KOPT-K1 (cell line): ENCODE results near the gene NRXN2.
"Not testable (repeated sequence)": the region's sequence is repeated elsewhere in the genome, so short reads cannot be mapped to it uniquely, and the experiment has no call there.

ENCODE experiments used
- H3K27ac ChIP-seq: fragments of 200-600 bp; sonication (generic); 2 replicates; pipeline ENCODE4 v1.5.1; 2016; ENCODE audit warnings: antibody characterized with exemption, mild to moderate bottlenecking, low read depth, low read length; ENCODE audit not compliant: poor library complexity, severe bottlenecking
- H3K36me3 ChIP-seq: fragments of 200-600 bp; sonication (generic); 2 replicates; pipeline ENCODE4 v1.5.1; 2017; ENCODE audit warnings: antibody characterized with exemption, mild to moderate bottlenecking, low read length, moderate library complexity; ENCODE audit not compliant: insufficient read depth
- H3K9me3 ChIP-seq: fragments of 200-600 bp; sonication (generic); 2 replicates; pipeline ENCODE4 v1.5.1; 2017; ENCODE audit warnings: antibody characterized with exemption, low read length, mild to moderate bottlenecking; ENCODE audit not compliant: insufficient read depth, poor library complexity, severe bottlenecking

Gene NRXN2

DNA sequence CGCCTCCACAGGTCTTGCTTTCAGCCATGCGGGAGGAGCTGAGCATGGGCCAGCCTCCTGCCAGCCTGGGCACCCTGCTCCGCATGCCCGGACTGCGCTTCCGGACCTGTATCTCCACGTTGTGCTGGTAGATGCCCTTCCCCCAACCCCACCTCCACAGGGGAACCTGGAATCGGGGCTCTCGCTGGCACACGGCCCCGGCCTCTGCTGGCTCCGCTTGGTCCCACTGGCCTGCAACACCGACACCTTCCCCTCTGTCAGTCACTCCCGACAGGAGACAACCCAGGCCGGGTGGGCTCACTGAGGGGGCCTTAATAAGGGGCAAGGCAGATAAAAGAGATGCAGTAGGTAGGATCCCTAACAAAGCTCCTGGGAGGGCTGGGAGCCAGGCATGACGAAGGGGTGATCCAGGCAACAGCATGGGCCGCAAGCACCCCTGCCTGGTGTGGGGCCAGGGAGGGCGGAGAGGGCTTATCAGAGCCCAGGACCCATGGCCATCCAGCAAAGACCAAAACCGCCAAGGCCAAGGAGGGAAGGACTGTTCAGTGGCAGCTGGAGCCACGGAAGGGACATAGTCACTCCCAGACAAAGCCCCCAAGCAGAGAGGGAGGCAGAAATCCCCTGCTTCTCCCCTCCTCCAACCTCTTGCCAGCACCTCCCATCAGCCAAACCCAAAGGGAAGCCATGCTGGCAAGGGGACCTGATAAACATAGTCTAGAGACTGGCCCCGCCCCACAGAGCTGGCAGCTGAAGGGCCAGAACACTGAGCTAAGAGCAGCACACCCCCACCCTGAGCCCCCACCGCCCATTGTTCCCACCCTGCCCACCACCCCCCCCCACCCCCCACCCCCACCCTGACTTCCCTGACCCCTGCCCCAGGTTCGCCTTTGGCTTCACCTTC lies 124.0 kb downstream of the NRXN2 start:
- Histone ChIP-seq H3K27ac (no peak overlapping the region), H3K9me3 (no peaks in the 10 kb centered on the region), H3K36me3 (no peaks in the 10 kb centered on the region)

DNA sequence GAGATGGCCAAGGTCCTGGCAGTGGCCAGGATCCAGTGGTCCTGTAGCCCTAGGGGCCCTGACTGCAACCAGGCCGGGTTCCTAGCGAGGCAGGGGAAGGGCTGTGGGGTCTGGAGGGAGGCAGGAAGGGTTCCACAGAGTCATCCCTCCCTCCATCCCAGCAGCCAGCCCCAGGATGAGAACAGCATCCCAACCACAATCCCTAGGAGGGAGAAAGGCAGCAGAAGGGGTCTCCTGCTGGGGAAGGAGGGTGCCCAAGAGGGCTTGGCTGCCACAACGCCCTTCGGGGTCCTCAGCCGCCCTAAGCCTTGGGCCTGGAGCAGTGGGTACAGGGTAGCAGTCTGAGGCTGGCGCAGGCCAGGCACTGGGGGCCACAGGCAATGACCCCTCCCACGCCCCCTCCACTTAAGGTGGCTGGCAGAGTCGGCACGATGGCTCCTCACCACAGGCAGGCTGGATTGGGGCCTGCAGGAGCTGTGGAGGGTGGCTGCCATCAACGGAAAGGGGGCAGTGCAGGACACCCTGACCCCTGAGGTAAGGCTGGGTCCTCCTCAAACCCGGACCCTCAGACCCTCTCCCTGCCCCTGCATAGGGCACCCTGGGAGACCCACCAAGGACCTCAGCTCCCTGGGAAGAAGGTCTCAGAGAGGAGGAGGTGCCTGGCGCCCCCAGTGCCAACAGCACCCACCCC lies 124.7 kb downstream of the NRXN2 start:
- Histone ChIP-seq H3K27ac (no peak overlapping the region), H3K9me3 (no peaks in the 10 kb centered on the region)

DNA sequence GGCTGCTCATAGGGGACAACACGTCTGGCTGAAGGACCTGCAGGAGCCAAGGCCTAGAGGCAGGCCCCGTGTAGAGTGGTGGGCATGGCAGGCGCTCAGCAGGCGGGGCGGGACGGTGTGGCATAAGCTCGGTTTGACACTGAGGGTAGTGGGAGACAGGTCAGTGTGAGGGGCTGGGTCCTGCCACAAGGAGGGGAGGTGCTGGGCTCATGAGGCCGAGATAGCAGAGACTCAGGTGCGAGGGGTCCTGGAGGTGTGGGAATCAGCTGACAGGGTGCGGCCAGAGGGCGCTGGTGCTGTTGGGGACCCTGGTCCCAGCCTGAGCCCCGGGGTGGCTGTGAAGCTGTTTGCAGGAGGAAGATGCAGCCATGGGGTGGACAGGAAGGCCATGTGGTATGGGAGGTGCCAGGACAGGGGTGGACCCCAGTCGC lies 125.3 kb downstream of the NRXN2 start:
- Histone ChIP-seq H3K9me3 (no peaks in the 10 kb centered on the region), H3K27ac (no peak overlapping the region), H3K36me3 (no peaks in the 10 kb centered on the region)

More for the DNA sequence above, 124.7 kb downstream of the NRXN2 start:
- no peaks in the 10 kb centered on the region for H3K36me3 ChIP-seq

DNA sequence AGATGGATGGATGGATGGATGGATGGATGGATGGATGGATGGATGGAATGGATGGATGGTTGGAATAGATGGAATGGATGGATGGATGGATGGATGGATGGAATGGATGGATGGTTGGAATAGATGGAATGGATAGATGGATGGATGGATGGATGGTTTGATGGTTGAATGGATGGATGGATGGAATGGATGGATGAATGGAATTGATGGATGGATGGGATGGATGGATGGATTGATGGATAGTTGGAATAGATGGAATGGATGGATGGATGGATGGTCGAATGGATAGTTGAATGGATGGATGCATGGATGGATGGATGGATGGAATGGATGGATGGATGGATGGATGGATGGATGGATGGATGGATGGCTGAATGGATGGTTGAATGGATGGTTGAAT lies 127.1 kb downstream of the NRXN2 start:
- not testable (repeated sequence) for H3K27ac ChIP-seq, H3K36me3 ChIP-seq, H3K9me3 ChIP-seq

DNA sequence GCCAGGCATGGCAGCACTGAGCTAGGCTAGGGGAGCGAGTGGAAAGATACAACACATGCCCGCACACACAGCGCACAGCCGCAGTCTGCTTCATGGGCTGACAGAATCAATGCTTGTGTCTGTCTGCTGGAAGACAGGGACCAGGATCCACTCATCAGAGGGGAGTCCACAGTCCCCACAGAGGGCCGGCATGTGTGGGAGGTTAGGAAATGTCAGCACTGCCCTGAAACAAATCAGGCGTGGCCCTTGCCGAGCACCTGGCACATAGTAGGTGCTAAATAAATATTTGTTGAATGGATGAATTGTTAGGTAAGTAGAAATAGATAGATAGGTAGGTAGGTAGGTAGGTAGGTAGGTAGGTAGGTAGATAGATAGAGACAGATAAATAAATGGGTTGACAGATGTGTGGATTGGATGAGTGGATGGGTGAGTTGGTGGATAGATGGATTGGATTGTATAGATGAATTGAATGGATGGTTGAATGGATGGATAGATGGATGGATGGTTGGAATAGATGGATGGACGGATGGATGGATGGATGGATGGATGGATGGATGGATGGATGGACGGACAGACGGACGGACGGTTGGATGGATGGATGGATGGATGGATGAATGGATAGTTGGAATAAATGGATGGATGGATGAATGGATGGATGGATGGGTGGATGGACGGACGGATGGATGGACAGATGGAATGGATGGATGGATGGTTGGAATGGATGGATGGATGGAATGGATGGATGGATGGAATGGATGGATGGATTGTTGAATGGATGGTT lies 128.6 kb downstream of the NRXN2 start:
- no peaks in the 10 kb centered on the region for H3K36me3 ChIP-seq
- peaks cover under 1% of the 10 kb centered on the region for H3K9me3 ChIP-seq
- H3K27ac ChIP-seq = no peak overlapping the region

DNA sequence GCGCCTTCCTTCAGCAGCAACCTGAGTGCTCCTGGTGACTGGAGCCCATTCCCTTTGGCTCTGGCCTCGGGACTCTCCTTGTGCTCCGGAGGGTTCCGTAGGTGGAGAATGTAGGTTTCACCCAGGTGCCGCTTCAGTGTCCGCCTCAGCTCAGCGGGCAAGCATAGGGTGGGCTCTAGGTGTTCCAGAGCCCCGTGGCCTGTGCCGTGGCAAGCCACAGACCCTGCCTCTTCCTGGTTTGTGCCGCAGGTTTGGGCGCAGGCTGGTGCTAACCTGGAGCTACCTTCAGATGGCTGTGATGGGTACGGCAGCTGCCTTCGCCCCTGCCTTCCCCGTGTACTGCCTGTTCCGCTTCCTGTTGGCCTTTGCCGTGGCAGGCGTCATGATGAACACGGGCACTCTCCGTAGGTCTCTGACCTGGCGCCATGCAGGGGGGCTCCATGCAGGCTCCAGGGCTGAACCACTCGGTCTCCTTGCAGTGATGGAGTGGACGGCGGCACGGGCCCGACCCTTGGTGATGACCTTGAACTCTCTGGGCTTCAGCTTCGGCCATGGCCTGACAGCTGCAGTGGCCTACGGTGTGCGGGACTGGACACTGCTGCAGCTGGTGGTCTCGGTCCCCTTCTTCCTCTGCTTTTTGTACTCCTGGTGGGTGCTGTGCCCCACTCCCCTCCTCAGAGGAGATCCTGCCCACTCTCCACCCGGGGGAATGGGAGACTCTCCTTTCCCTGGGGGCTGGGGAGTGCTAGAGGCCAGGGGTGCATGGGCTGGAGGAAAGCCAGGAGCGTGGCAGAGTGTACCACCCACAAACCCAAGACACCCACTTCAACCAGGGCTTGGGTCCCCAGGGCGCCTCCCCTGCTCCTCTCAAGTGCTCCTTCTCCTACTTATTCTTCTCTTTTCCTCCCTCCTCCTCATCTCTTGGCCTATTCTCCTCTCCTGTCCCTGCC lies 129.6 kb downstream of the NRXN2 start:
- Histone ChIP-seq H3K9me3 (peaks cover 10% of the 10 kb centered on the region), H3K27ac (no peak overlapping the region)

DNA sequence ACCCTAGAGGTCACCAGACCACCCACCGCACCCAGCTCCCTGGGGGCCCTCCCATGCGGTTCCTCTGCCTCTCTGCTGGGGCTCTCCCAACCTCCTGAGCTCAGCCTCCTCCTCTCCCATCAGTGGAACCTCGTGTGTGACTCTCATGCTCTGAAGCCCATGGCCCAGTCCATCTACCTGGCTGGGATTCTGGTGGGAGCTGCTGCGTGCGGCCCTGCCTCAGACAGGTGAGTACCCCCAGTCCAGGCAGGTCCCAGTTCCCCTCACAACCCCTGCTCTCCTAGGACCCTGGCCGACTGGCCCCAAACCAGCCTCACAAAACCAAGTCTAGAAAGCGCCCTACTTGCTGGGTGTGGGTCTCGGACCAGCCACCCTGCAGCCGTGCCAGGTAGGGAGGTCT lies 130.3 kb downstream of the NRXN2 start:
- Histone ChIP-seq H3K27ac (no peak overlapping the region), H3K9me3 (peaks cover 13% of the 10 kb centered on the region), H3K36me3 (no peaks in the 10 kb centered on the region)

More for the DNA sequence above, 129.6 kb downstream of the NRXN2 start:
- no peaks in the 10 kb centered on the region for H3K36me3 ChIP-seq

DNA sequence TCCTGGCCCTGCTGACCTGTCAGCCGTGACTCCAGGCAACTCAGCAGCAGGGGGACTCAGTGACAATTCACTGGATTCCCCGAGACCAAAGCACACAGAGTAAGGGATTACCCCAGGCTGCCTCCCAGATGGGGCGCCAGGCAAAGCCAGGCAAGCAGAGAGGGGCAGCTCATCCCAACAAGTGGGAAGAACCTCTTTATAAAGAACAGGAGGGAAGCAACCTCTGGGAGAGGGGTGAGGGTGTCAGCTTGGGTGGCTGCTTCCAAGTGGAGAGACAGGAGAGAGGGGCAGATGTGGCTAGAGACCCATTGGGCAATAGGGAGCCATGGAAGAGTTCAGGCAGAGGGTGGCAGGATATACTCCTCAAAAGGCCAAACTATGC lies 130.8 kb downstream of the NRXN2 start:
- Histone ChIP-seq H3K27ac (no peak overlapping the region), H3K9me3 (peaks cover 13% of the 10 kb centered on the region), H3K36me3 (no peaks in the 10 kb centered on the region)

DNA sequence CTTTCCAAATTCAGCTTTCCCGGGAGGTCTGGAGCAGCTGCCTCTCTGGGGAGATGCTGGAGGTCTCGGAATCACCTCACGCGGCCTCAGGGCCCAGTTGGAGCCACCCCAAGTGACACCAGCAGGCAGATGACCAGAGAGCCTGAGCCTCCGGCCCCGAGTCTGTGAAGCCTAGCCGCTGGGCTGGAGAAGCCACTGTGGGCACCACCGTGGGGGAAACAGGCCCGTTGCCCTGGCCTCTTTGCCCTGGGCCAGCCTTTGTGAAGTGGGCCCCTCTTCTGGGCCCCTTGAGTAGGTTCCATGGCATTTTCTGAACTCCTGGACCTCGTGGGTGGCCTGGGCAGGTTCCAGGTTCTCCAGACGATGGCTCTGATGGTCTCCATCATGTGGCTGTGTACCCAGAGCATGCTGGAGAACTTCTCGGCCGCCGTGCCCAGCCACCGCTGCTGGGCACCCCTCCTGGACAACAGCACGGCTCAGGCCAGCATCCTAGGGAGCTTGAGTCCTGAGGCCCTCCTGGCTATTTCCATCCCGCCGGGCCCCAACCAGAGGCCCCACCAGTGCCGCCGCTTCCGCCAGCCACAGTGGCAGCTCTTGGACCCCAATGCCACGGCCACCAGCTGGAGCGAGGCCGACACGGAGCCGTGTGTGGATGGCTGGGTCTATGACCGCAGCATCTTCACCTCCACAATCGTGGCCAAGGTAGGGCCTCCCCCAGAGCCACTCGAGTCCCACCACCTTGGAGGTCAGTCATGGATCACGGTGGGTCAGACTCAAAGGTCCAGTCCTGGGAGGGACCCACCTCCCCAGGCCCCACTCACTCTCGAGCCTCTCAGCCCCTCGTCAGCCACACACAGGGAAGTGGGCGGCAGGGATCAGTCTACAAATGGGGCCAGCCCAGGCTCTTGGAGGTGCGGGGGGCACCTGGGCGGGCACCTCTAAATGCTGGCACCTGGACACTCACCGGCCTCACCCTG lies 131.5 kb downstream of the NRXN2 start:
- Histone ChIP-seq H3K27ac (no peak overlapping the region), H3K36me3 (no peaks in the 10 kb centered on the region), H3K9me3 (peaks cover 13% of the 10 kb centered on the region)

DNA sequence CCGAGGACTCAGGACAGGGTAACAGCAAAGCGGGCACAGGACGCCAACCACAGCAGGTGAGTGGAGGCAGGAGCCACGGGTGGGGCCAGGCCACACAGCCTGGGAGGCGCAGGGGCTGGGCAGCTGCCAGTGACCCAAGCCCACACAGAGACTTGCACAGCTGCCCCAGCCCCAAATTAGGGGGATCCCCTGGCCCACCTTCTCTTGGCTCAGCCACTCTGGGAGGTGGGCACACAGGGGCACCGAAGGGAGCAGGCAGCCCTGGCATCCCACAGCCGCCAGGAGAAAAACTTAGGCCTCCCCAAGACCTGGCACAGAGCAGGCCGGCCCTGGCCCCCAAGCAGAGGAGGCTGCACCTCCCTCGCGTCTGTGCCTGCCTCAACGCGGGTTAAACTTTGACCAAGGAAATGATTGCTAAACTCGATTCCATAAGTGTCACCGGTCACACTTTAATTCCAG lies 132.2 kb downstream of the NRXN2 start, which contains the start of gene SLC22A12:
Gene SLC22A12, plus strand, starts transcription at position 458 of the 459 bp plus-strand sequence. CDS start 337 bp downstream, outside the sequence.
- Histone ChIP-seq H3K9me3 (peaks cover 13% of the 10 kb centered on the region), H3K36me3 (no peaks in the 10 kb centered on the region)

DNA sequence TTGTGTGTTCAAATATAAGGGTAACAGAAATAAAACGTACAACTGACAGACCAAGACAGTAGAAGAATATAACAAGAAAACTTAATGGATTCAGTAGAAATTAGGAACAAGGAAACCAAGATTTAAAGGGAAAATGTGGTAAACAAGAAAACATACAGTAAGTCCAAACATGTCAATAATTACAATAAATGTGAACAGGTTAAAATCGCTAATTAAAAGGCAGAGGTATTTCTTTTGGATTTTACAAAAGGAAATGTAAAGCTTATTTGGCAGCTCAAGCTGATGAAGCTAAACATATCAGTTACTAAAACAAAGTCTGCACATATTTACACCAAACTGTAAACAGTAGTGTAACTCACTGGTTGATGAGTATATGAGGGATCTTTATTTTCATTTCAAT lies 134.3 kb downstream of the NRXN2 start:
- Histone ChIP-seq H3K27ac (no peak overlapping the region), H3K36me3 (no peaks in the 10 kb centered on the region), H3K9me3 (peaks cover 13% of the 10 kb centered on the region)

More for the DNA sequence above, 132.2 kb downstream of the NRXN2 start, which contains the start of gene SLC22A12:
- no peak within 1 kb of the TSS for H3K27ac ChIP-seq

DNA sequence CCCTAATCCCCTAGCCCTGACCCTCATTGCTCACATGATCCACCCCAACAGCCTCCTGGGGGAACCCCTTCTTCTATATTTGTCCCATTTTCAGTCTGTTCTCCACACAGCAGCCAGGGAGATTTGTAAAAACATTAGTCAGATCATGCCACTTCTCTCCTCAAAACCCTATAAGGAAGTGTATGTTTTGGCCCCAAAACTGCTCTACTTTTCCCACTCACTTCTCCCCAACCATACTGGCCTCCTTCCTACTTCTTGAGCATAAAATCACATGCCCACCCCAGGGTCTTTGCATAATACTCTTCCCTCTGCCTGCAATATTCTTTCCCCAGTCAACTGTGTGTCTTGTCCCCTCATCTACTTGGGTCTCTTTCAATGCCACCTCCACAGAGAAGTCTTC lies 136.6 kb downstream of the NRXN2 start:
- Histone ChIP-seq H3K9me3 (peaks cover 13% of the 10 kb centered on the region), H3K27ac (no peak overlapping the region), H3K36me3 (no peaks in the 10 kb centered on the region)

DNA sequence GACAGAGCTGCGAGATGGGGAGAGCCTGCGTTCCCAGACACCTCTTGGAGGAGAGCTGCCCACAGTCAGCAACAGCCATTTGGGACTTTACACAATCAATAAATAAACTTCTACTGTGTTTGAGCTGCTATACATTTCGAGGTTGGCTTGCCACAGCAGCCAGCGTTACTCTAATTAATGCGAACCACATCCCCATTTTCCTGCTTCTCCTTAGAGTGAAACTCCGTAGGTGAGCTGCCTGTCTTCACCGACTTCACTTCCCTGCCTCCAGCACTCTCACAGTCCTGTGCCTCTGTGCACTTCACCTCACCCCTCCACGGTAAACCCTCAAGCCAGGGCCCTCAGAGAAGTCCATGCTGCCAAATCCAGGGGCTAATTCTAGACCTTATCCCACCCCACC lies 137.8 kb downstream of the NRXN2 start:
- no peak overlapping the region for H3K27ac ChIP-seq
- H3K9me3 ChIP-seq = peaks cover 13% of the 10 kb centered on the region
- H3K36me3 ChIP-seq = no peaks in the 10 kb centered on the region
